PC-9 (cell line): ENCODE measurements around the gene MAB21L4.

Source experiments
- CTCF ChIP-seq: fragments of 200-600 bp; sonication (generic); conservative IDR thresholded peaks from 2 replicates; pipeline ENCODE4 v1.6.1; 2017; ENCODE audit warnings: mixed run types, antibody characterized with exemption, mild to moderate bottlenecking, moderate library complexity
- EZH2 ChIP-seq: fragments of 200-600 bp; sonication (generic); IDR thresholded peaks from 2 replicates; pipeline ENCODE4 v1.8.0; 2017; ENCODE audit warnings: antibody characterized with exemption, low read depth

- no peak for TF ChIP-seq CTCF
- no peak for TF ChIP-seq EZH2
Observed at GRCh38 chr2:240930096-240930630, 34.2 kb upstream of the MAB21L4 start.
